ENCODE data around the gene ANGPTL7. TPM values are rescaled to one million over a fixed set of nuclear protein-coding genes. Genes with fewer than 3 reads are reported as not detected.
"Not testable (repeated sequence)": the region's sequence is repeated elsewhere in the genome, so short reads cannot be mapped to it uniquely, and the experiment has no call there.

ANGPTL7 gene
- total RNA-seq, 4 donors from 2014 or later = 1.3 TPM; not detected in 3

GRCh38 chr1:11174261-11174942 lies 14.8 kb upstream of the ANGPTL7 start:
- Histone ChIP-seq H3K4me1 (no peaks in the 10 kb centered on the region), H3K4me3 (no peak overlapping the region), H3K27ac (no peak overlapping the region), H3K9me3 (no peaks in the 10 kb centered on the region), H3K36me3 (peaks cover 0 to 2% (median 0%) of the 10 kb centered on the region in 3 donors), H3K27me3 (no peaks in the 10 kb centered on the region)
- DNase-seq = no peak
- TF ChIP-seq POLR2A (IDR thresholded peaks at IDR 0.05) = no peak
- TF ChIP-seq, protein P1, sequence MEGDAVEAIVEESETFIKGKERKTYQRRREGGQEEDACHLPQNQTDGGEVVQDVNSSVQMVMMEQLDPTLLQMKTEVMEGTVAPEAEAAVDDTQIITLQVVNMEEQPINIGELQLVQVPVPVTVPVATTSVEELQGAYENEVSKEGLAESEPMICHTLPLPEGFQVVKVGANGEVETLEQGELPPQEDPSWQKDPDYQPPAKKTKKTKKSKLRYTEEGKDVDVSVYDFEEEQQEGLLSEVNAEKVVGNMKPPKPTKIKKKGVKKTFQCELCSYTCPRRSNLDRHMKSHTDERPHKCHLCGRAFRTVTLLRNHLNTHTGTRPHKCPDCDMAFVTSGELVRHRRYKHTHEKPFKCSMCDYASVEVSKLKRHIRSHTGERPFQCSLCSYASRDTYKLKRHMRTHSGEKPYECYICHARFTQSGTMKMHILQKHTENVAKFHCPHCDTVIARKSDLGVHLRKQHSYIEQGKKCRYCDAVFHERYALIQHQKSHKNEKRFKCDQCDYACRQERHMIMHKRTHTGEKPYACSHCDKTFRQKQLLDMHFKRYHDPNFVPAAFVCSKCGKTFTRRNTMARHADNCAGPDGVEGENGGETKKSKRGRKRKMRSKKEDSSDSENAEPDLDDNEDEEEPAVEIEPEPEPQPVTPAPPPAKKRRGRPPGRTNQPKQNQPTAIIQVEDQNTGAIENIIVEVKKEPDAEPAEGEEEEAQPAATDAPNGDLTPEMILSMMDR (IDR thresholded peaks at IDR 0.05) = no peak

GRCh38 chr1:11175461-11175860 lies 13.7 kb upstream of the ANGPTL7 start:
- no peak overlapping the region for H3K27ac ChIP-seq
- no peaks in the 10 kb centered on the region for H3K4me1 ChIP-seq
- no peaks in the 10 kb centered on the region for H3K27me3 ChIP-seq
- H3K36me3 ChIP-seq = peaks cover 0 to 10% (median 0%) of the 10 kb centered on the region in 3 donors
- no peak for DNase-seq
- H3K9me3 ChIP-seq = no peaks in the 10 kb centered on the region
- no peak overlapping the region for H3K4me3 ChIP-seq
- TF ChIP-seq, protein P1 (IDR thresholded peaks at IDR 0.05) = no peak
- no peak for TF ChIP-seq POLR2A (IDR thresholded peaks at IDR 0.05)

DNA sequence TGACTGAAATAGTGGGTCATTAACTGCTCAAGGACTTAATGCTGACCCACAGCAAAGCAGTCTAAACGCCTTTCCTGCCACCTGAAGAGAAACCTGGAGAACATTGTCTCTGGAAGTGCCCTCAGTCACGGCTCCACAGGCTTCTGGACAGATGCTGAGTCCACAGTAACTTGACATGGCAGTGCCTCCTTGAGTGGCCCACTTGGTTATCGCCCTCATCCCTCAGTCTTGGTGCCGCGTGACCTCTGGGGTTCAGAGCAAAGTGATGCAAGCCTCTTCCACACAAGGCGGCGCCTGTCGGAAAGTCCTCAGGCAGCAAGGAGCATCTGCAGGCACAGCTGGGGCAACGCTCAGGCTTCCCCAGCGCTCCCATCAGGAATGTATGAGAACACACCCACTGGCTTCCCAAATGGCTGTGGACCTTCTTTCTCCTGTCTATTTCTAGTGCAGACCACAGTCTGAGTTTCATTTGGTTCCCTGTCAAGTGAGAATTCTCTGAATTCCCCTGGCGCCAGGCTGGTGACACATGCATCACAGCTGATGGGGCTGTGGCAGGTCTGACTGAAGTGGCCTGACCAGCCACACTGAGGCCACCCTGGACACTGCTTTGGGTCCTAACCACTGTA lies 13.0 kb upstream of the ANGPTL7 start:
- Histone ChIP-seq H3K4me1 (no peaks in the 10 kb centered on the region), H3K4me3 (no peak overlapping the region)
- TF ChIP-seq POLR2A (IDR thresholded peaks at IDR 0.05) = no peak
- TF ChIP-seq, protein P1 (IDR thresholded peaks at IDR 0.05) = no peak

DNA sequence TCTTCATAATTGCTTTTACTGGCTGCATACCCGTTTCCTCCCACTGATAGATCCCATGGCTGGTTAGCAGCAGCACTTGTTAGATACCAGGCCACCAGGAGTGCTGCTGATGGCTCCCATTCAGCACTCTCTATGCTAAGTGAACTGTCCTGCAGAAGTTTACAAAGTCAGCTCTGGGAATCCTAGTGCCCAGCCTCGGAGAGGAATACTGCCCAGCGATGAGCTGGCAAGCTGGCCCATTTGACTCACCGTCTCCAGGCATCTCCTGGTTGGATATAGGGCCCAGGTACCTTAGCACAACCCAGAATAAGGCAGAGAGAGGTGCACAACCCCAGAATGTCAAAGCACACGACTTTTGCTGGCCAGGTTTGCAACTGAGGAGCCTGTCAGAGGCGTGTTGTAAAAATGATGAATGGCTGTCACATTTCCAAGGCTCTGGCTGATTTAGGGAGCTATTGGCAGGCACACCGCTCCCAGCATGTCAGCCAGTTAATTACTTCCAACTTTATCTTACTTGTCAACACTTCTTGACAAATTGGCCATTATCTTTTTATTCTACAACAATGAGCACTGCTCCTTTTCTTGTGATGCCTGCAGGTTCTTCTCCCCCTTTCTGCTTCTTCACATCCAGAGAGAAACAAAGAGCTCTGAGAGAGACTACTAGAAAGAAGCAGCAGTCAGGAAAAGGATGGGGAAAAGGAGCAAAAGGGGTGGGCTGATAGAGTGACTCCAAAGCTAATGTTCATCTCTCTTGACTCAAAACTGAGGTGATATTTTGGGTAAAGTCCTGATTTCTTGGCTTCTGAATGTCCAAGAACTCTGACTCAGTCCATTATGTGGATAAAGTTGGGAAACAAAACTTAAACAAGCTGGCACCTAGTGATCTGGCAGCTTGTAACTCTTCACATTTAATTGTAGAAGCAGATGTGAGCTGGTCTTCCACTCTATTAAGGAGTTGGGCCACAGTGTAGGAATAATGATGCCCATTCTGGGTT lies 10.8 kb upstream of the ANGPTL7 start:
- H3K9me3 ChIP-seq = no peaks in the 10 kb centered on the region
- H3K27me3 ChIP-seq = no peaks in the 10 kb centered on the region
- TF ChIP-seq, protein P1 (IDR thresholded peaks at IDR 0.05) = no peak
- no peak for TF ChIP-seq POLR2A (IDR thresholded peaks at IDR 0.05)

More for the DNA sequence above, 13.0 kb upstream of the ANGPTL7 start:
- Histone ChIP-seq H3K27ac (no peak overlapping the region), H3K36me3 (peaks cover 0 to 15% (median 0%) of the 10 kb centered on the region in 3 donors), H3K27me3 (no peaks in the 10 kb centered on the region), H3K9me3 (no peaks in the 10 kb centered on the region)
- no peak for DNase-seq

DNA sequence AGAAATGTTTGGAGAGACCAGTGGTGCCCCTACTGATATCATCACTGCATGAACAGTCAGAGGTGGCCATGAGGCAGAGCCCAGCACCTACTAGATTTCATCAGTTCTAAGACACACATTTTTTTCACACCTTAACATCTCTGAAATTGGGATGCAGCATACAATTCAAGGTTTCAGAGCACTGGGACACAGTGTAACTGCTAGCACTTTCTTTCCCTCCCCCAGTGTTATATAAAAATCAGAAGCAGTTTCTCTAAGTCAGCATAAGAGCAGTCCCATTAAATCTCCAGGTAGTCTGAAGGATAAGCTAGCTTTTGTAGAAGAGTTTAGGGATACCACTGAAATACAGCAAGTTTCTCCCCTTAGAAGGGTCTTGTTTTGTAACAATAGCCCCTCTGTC lies 10.0 kb upstream of the ANGPTL7 start:
- no peak overlapping the region for H3K27ac ChIP-seq
- H3K36me3 ChIP-seq = peaks cover 0 to 28% (median 0%) of the 10 kb centered on the region in 3 donors
- H3K4me3 ChIP-seq = no peak overlapping the region
- no peaks in the 10 kb centered on the region for H3K9me3 ChIP-seq
- no peak for DNase-seq
- H3K4me1 ChIP-seq = no peaks in the 10 kb centered on the region
- no peaks in the 10 kb centered on the region for H3K27me3 ChIP-seq
- TF ChIP-seq, protein P1 (IDR thresholded peaks at IDR 0.05) = no peak
- no peak for TF ChIP-seq POLR2A (IDR thresholded peaks at IDR 0.05)

More for the DNA sequence above, 10.8 kb upstream of the ANGPTL7 start:
- H3K4me3 ChIP-seq = no peak overlapping the region
- H3K27ac ChIP-seq = no peak overlapping the region
- H3K36me3 ChIP-seq = peaks cover 0 to 25% (median 0%) of the 10 kb centered on the region in 3 donors
- no peak for DNase-seq
- no peaks in the 10 kb centered on the region for H3K4me1 ChIP-seq

GRCh38 chr1:11179749-11180148 lies 9.4 kb upstream of the ANGPTL7 start:
- not testable (repeated sequence) for H3K9me3 ChIP-seq, H3K4me1 ChIP-seq, H3K27me3 ChIP-seq, H3K4me3 ChIP-seq, H3K27ac ChIP-seq, DNase-seq
- H3K36me3 ChIP-seq = peaks cover 0 to 34% (median 0%) of the 10 kb centered on the region in 3 donors

Measured in Peyer's patch (tissue), 4 donors.